Activated CD4-positive, alpha-beta T cell treated with anti-CD3 and anti-CD28 coated beads, Interleukin-2, amount 10 ng/mL, durations not matched to agents 7 days and 5 days (primary cell): ENCODE results near the gene PAXX. TPM values are rescaled to one million over a fixed set of nuclear protein-coding genes. Genes with fewer than 3 reads are reported as not detected.

Experiments used
- CTCF ChIA-PET: fragments of 350-600 bp; sonication (Branson Sonifier 250); formaldehyde crosslinking; loops from one replicate; lab custom pipeline; 2021; ENCODE audit warnings: antibody characterized with exemption; lab: Charles Lee
- POLR2A ChIA-PET: fragments of 350-600 bp; sonication (Branson Sonifier 250); formaldehyde crosslinking; loops from one replicate; lab custom pipeline; 2021; ENCODE audit warnings: antibody characterized with exemption; lab: Charles Lee
- DNase-seq: peaks from one replicate; pipeline ENCODE4 v3.0.0-alpha.2; 2020
- H3K27ac Mint-ChIP-seq: one replicate; pipeline ENCODE4 v1.8.0; 2021; ENCODE audit warnings: mild to moderate bottlenecking, moderate library complexity, mixed read lengths
- H3K27me3 Mint-ChIP-seq: one replicate; pipeline ENCODE4 v1.8.0; 2021; ENCODE audit warnings: mixed read lengths
- H3K36me3 Mint-ChIP-seq: one replicate; pipeline ENCODE4 v1.8.0; 2021; ENCODE audit warnings: low read depth, mixed read lengths
- H3K4me1 Mint-ChIP-seq: one replicate; pipeline ENCODE4 v1.8.0; 2021; ENCODE audit warnings: mixed read lengths
- H3K4me3 Mint-ChIP-seq: one replicate; pipeline ENCODE4 v1.8.0; 2021; ENCODE audit warnings: mild to moderate bottlenecking, moderate library complexity, mixed read lengths
- H3K9me3 Mint-ChIP-seq: one replicate; pipeline ENCODE4 v1.8.0; 2021; ENCODE audit warnings: mixed read lengths
- total RNA-seq, 2 experiments: library from RNA; stranded (reverse); gene quantifications; one replicate each; pipeline ENCODE4 v1.2.3, GENCODE V29; 2021

Gene PAXX
- total RNA-seq, 2 experiments from 2014 or later: 80.2 to 98.4 TPM

DNA sequence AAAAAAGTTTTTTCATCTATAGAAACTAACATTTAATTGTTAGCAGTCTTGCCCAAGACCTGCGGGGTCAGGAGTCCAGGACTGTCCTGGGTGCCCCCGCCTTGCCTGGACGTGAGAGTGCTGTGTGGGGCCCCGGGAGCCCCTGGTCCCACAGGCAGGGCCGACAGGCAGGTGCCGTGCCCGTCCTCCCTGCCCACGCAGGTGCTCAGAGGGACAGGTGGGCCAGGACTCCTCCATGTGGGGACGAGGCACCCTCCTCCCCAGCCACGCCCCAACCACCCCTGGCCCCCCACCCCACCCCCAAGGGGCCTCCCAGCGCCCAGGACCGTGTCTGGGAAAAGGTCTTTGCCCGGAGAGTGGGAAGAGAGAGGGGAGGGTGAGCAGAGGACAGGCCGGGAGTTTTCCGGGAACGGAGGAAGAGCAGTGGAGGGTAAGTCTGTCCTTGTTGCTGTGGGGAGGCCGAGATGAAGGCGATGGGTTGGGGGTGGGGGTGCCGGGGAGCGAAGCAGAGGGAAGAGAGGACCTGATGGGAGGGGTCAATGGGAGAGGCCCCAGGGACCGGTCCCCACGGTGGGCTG is 42.9 kb upstream of the PAXX start:
- peak overlapping the region; percentile 90 for H3K27ac Mint-ChIP-seq
- peak overlapping the region; percentile 85 for H3K4me3 Mint-ChIP-seq
- no peak for DNase-seq
- ChIA-PET CTCF (no interaction called here), POLR2A (no interaction called here)
- H3K4me1 Mint-ChIP-seq: peaks cover 19% of the 10 kb centered on the region
- no peaks in the 10 kb centered on the region for H3K36me3 Mint-ChIP-seq
- H3K27me3 Mint-ChIP-seq: no peaks in the 10 kb centered on the region
- no peaks in the 10 kb centered on the region for H3K9me3 Mint-ChIP-seq

DNA sequence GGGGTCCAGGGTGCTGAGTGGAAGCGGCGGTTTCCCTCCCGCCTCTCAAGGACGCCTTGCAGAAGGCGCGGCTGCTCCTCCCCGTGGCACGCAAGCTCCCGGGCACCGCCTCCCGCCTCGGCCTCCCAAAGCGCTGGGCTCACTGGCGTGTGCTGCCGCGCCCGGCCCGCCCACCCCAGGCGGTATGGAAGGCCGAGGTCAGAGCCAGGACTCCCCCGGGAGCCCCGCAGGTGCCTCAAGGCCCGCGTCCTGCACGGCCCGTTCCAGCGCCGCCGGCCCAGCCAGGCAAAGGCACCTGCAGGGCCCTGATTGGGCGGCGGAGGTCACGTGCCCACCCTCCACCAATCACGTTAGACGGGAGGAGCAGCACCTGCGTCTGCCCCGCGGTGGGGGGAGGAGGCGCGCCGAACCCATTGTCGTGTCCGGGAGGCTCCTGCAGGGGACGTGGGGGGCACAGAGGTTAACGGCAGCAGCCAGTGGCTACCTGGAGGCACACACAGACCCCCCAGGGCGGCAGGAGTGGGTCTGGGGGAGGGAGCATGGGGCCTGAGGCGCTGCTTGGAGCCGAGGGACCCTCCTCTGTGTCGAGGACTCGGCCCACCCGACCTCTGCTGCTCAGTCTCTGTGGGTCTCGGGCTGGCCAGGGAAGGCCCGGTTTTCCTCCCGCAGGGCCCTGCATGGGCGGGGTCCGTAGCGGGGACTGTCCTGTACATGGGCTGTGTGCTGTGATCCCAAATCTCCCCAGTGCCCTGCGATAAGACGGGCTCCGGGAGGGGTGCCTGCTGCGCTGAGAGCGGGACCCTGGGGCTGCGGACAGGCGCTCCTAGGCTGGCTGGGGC is 42.2 kb upstream of the PAXX start:
- H3K4me1 Mint-ChIP-seq: peaks cover 14% of the 10 kb centered on the region
- H3K4me3 Mint-ChIP-seq: peak overlapping the region; percentile 85
- POLR2A ChIA-PET: interaction anchor here (0.5 kb wide), 1 partner anchor 38 kb away, joined by 7 read pairs; no protein-coding TSS in a partner anchor
- peak overlapping the region; percentile 94 for H3K27ac Mint-ChIP-seq
- CTCF ChIA-PET: interaction anchor here (2.2 kb wide), 1 partner anchor 85 kb away, joined by 8 read pairs; no protein-coding TSS in a partner anchor
- DNase-seq: peak; percentile 97
- H3K36me3 Mint-ChIP-seq: no peaks in the 10 kb centered on the region
- H3K27me3 Mint-ChIP-seq: no peaks in the 10 kb centered on the region
- H3K9me3 Mint-ChIP-seq: no peaks in the 10 kb centered on the region

DNA sequence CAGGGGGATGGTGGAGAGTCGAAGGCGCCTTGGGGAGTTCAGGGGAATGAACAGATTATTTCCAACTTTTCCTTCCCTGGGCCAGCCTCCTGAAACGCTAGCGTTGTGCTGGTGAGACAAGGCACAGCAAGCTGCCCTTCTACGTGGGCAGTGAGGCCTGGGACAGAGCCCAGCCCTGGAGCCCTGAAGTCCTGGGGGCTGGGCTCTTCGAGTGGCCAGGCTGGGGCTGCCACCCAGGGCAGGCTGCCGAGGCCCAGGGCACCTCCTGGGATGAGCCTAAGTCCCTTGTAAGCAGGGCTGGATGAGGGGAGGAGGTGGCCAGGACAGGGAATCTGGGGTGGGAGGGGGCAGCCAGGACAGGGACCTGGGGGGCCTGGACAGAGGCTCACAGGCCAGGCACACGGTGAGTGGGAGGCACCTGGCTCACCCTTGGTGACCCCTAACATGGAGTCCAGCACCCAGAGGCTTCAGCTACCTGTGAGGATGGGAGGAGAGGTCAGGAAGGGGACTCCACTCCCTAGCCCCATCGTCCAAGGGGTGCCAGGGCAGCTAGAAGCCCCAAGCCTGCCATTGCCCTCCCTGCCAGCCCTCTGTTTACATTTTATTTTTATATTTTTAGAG is 41.5 kb upstream of the PAXX start:
- no peaks in the 10 kb centered on the region for H3K9me3 Mint-ChIP-seq
- no peak for DNase-seq
- H3K4me3 Mint-ChIP-seq: peak overlapping the region; percentile 81
- ChIA-PET POLR2A (interaction anchor here (0.5 kb wide), 1 partner anchor 38 kb away, joined by 7 read pairs; no protein-coding TSS in a partner anchor), CTCF (interaction anchor here (0.6 to 2.2 kb wide), 2 partner anchors 84 to 111 kb away, joined by 3 to 8 read pairs; no protein-coding TSS in a partner anchor)
- peak overlapping the region; percentile 94 for H3K27ac Mint-ChIP-seq
- no peaks in the 10 kb centered on the region for H3K36me3 Mint-ChIP-seq
- H3K27me3 Mint-ChIP-seq: no peaks in the 10 kb centered on the region
- peaks cover 9% of the 10 kb centered on the region for H3K4me1 Mint-ChIP-seq

DNA sequence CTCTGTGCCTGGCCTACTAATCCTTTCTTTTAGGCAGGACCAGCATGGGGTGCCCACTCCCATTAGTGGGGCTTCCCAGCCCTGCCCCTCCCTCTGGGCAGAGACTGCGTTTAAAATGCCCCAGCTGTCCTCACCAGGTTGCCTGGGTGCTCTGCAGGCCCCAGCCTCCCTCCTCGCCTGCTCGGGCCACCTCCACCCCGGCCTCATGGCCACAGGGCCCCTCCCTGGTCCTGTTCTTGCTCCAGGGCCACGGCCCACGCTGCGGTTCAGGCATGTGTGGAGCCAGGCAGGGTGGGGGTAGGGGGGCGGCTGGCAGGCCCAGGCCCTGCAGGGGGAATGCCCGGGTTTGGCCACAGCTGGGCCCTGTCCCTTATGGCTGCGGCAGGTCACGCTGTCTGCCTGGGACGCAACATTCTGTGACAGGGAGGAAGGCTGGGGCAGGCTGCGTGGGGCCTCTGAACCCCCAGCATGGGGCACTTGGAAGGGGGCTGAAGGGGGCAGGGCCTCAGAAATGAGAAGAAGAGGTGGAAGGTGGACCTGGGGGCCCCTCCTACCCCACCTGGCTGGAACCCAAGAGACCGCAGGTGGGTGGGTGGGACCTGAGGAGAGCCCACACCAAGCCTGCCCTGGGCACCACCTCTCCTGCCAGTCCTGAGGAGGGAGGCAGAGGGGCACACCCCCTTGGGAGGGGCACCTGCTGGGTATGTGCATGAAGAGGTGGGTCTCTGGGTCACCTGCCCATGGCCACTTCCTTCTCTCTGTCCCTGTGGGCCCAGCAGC is 40.5 kb upstream of the PAXX start, which contains the start of gene LCN12:
Gene LCN12, plus strand, starts transcription at position 733 of the 780 bp plus-strand sequence. CDS start 55 bp downstream, outside the sequence.
- Mint-ChIP-seq H3K4me1 (peaks cover 9% of the 10 kb centered on the region), H3K27me3 (no peaks in the 10 kb centered on the region), H3K9me3 (peaks cover 6% of the 10 kb centered on the region), H3K27ac (peak within 1 kb of the TSS; percentile 41), H3K4me3 (no peak within 1 kb of the TSS), H3K36me3 (peaks cover 6% of the 10 kb centered on the region)
- ChIA-PET CTCF (interaction anchor here (0.5 to 2.2 kb wide), 2 partner anchors 83 to 131 kb away, joined by 3 to 8 read pairs; no protein-coding TSS in a partner anchor), POLR2A (no interaction called here)
- no peak for DNase-seq

DNA sequence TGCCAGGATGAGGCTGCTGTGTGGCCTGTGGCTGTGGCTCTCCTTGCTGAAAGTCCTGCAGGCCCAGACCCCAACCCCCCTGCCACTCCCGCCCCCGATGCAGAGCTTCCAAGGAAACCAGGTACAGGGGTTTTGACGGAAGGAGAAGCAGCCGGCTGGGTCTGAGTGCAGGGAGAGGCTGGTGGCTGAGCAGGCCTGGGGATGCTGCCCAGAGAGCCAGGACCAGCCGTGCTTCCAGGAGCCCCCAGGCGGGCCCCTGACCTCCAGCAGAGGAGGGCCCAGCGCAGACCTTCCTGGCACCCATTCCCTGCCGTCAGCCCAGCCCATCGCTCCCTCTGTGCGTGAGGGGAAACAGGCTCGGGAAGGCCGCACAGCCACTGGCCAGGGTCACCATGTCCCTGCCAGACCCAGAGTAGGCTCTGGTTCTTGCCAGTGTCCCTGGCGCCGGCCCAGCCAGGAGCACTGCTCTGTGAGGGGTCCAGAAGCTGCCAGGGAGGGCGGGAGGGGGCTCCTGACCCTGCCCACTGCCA is 39.8 kb upstream of the PAXX start:
- H3K4me3 Mint-ChIP-seq: no peak overlapping the region
- H3K36me3 Mint-ChIP-seq: peaks cover 7% of the 10 kb centered on the region
- no peaks in the 10 kb centered on the region for H3K27me3 Mint-ChIP-seq
- CTCF ChIA-PET: interaction anchor here (0.5 to 2.2 kb wide), 4 partner anchors 13 to 132 kb away, joined by 3 to 8 read pairs (median 4); no protein-coding TSS in a partner anchor
- no peak for DNase-seq
- peaks cover 7% of the 10 kb centered on the region for H3K9me3 Mint-ChIP-seq
- POLR2A ChIA-PET: no interaction called here
- H3K4me1 Mint-ChIP-seq: peaks cover 9% of the 10 kb centered on the region
- H3K27ac Mint-ChIP-seq: no peak overlapping the region

DNA sequence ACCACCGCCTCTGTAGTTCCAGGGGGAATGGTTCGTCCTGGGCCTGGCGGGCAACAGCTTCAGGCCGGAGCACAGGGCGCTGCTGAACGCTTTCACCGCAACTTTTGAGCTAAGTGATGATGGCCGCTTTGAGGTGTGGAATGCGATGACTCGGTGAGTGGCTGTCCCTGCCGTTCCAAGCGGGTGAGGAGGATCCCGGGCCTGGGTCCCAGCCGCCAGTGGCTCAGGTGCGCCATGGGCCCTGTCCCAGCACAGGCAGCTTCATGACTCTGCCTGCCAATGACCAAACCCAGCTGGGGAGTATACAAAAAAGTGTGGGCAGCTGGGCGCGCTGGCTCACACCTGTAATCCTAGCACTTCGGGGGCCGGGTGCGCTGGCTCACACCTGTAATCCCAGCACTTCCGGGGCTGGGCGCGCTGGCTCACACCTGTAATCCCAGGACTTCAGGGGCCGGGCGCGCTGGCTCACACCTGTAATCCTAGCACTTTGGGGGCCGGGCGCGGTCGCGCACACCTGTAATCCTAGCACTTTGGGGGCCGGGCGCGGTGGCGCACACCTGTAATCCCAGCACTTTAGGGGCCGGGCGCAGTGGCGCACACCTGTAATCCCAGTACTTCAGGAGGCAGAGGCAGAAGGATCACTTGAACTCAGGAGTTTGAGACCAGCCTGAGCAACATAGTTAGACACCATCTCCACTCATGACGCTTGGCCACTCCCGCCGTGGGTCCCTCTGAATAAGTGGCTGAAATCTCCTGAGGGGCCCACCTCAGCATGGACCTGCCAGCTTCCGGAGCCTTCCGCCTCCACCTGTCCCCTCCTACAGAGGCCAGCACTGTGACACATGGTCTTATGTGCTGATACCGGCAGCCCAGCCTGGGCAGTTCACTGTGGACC is 39.1 kb upstream of the PAXX start:
- Mint-ChIP-seq H3K4me3 (no peak overlapping the region), H3K36me3 (peaks cover 7% of the 10 kb centered on the region), H3K27ac (no peak overlapping the region), H3K27me3 (no peaks in the 10 kb centered on the region), H3K9me3 (peaks cover 7% of the 10 kb centered on the region), H3K4me1 (peaks cover 9% of the 10 kb centered on the region)
- ChIA-PET POLR2A (no interaction called here), CTCF (interaction anchor here (0.8 to 1.7 kb wide), 4 partner anchors 12 to 82 kb away, joined by 3 to 4 read pairs (median 4); no protein-coding TSS in a partner anchor)
- no peak for DNase-seq

DNA sequence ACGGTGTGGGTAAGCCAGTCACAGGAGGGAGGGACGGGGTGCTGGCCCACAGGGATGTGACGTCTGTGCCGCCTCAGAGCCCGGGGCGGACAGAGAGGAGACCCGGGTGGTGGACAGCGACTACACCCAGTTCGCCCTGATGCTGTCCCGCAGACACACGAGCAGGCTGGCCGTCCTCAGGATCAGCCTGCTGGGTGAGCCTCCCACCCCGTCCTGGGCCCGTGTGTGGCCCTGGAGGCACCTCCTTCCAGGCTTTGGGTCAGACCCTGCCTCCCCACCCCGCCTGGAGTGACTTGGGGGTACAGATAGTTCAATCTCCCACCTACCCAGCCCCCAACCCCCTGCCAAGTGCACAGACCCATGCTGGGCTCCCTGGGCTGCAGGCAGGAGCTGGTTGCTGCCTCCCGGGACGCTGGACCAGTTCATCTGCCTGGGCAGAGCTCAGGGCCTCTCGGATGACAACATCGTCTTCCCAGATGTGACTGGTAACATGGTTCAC is 38.4 kb upstream of the PAXX start:
- Mint-ChIP-seq H3K27ac (no peak overlapping the region), H3K4me3 (no peak overlapping the region), H3K9me3 (peaks cover 7% of the 10 kb centered on the region), H3K4me1 (peaks cover 11% of the 10 kb centered on the region), H3K36me3 (peaks cover 7% of the 10 kb centered on the region), H3K27me3 (no peaks in the 10 kb centered on the region)
- ChIA-PET POLR2A (interaction anchor here (0.7 kb wide), 1 partner anchor 73 kb away, joined by 3 read pairs; no protein-coding TSS in a partner anchor), CTCF (interaction anchor here (0.7 to 1.7 kb wide), 4 partner anchors 9 to 82 kb away, joined by 3 to 4 read pairs (median 4); partner anchors contain the start of genes C8G and FBXW5)
- no peak for DNase-seq

DNA sequence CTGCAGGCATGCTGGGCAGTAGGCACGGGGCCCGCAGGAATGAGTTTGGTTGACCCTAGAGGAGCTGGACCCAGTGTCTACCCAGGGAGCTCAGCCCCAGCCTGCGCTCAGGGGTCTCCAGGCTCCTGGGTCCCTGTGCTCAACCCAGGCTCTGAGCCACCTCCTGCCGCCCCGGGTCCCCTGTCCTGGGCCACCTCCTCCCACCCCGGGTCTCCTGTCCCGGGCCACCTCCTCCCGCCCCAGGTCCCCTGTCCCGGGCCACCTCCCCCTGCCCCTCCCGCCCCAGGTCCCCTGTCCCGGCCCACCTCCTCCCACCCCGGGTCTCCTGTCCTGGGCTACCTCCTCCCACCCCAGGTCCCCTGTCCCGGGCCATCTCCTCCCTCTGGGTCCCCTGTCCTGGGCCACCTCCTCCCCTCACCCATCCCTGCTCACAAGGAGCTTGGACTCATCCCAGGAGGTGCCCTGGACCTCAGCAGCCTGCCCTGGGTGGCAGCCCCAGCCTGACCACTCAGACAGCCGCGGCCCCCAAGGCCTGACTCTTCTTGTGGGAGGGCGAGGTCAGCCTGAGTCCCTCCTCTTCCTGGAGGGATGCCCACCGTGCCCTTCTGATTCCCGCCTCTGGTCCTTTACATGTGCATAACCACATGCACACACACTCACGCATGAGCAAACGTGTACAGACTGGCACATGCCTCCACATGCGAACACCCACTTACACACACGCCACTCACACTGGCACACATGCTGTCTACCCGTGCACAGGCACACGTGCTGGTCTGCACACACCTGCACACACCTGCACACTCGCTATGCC is 37.7 kb upstream of the PAXX start:
- peaks cover 7% of the 10 kb centered on the region for H3K9me3 Mint-ChIP-seq
- peaks cover 12% of the 10 kb centered on the region for H3K4me1 Mint-ChIP-seq
- no peak overlapping the region for H3K27ac Mint-ChIP-seq
- H3K36me3 Mint-ChIP-seq: peaks cover 7% of the 10 kb centered on the region
- CTCF ChIA-PET: interaction anchor here (0.7 to 1.6 kb wide), 3 partner anchors 10 to 81 kb away, joined by 3 to 4 read pairs (median 3); partner anchors contain the start of genes C8G and FBXW5
- no peaks in the 10 kb centered on the region for H3K27me3 Mint-ChIP-seq
- no peak for DNase-seq
- no peak overlapping the region for H3K4me3 Mint-ChIP-seq
- POLR2A ChIA-PET: interaction anchor here (0.7 kb wide), 1 partner anchor 73 kb away, joined by 3 read pairs; no protein-coding TSS in a partner anchor

DNA sequence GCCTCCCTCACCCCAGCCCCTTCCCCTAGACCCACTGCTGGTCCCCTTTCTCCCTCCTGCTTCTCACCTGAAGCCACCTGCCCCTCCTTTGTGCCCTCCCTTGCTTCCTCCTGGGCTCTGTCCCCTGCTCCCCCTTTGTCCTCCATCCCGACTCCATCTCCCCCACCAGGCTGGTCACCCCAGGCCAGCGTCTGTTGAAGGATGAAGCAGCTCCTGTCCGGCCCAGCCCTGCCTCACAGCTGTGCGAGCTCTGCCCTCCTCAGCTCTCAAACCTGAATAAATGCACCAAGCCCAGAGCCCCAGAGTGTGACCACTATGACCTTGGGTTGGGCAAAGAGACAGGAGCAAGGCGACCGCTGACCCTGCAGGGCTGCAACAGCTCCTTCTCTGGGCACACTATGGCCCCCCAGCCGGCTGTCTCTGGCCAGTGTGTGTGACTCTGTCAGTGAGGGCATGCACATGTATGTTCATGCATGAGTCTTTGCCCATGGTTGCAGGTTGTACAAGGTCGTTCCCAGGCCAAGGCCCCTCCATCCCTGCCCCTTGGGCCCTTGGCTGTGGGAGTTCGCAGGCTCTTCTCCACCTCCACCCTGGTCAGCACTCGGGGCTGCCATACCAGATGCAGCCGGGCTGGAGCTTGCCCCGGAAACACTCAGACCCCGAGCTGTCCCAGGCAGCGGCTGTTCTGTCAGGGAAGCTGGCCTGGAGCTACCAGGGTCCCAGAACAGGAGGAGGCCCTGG is 36.9 kb upstream of the PAXX start:
- CTCF ChIA-PET: interaction anchor here (1.4 kb wide), 1 partner anchor 75 kb away, joined by 3 read pairs; no protein-coding TSS in a partner anchor
- POLR2A ChIA-PET: no interaction called here
- H3K27me3 Mint-ChIP-seq: no peaks in the 10 kb centered on the region
- peak overlapping the region; percentile 36 for H3K27ac Mint-ChIP-seq
- peaks cover 7% of the 10 kb centered on the region for H3K9me3 Mint-ChIP-seq
- peaks cover 13% of the 10 kb centered on the region for H3K4me1 Mint-ChIP-seq
- no peak for DNase-seq
- peaks cover 7% of the 10 kb centered on the region for H3K36me3 Mint-ChIP-seq
- no peak overlapping the region for H3K4me3 Mint-ChIP-seq

DNA sequence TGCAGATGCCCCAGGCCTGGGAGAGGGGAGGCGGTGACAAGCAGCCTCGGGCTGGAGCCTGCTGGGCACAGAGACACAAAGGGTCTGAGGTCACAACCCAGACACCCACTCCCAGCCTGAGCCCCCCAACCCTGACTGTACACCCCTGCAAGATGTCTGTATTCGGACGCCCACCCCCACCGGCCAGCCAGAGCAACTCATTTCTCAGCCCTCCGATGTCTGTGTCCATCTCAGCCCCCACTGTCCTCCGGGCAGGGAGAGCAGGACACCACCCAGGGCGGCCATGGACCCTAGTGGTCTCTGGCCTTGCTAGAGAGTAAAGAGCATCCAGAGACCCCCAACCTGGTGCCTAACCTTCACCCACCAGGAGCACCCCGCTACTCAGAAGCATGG is 36.3 kb upstream of the PAXX start:
- no peaks in the 10 kb centered on the region for H3K27me3 Mint-ChIP-seq
- ChIA-PET CTCF (no interaction called here), POLR2A (no interaction called here)
- H3K4me1 Mint-ChIP-seq: peaks cover 17% of the 10 kb centered on the region
- peaks cover 7% of the 10 kb centered on the region for H3K36me3 Mint-ChIP-seq
- peaks cover 7% of the 10 kb centered on the region for H3K9me3 Mint-ChIP-seq
- no peak overlapping the region for H3K4me3 Mint-ChIP-seq
- no peak for DNase-seq
- H3K27ac Mint-ChIP-seq: no peak overlapping the region
